CD8-positive, alpha-beta memory T cell (primary cell): ENCODE measurements around the gene MTA3. TPM values are rescaled to one million over a fixed set of nuclear protein-coding genes. Genes with fewer than 3 reads are reported as not detected.
"Not testable (repeated sequence)": the region's sequence is repeated elsewhere in the genome, so short reads cannot be mapped to it uniquely, and the experiment has no call there.

Experiments
- CTCF ChIA-PET: fragments of 350-600 bp; sonication (Branson Sonifier 250); formaldehyde crosslinking; loops from one replicate; lab custom pipeline; 2021; ENCODE audit warnings: antibody characterized with exemption; lab: Charles Lee
- POLR2A ChIA-PET: fragments of 350-600 bp; sonication (Branson Sonifier 250); formaldehyde crosslinking; loops from one replicate; lab custom pipeline; 2021; ENCODE audit warnings: antibody characterized with exemption; lab: Charles Lee
- DNase-seq, 5 donors: peaks; one replicate each; pipeline versions ENCODE4 v3.0.0 to v3.0.0-alpha.2; 2020 to 2022; ENCODE audit warnings: mixed read lengths in 1 of 5
- H3K27ac ChIP-seq: one replicate; pipeline ENCODE4 v1.7.0; 2013; ENCODE audit warnings: low read depth, mild to moderate bottlenecking, low read length, moderate library complexity
- H3K27me3 ChIP-seq: 2 replicates; pipeline ENCODE4 v1.7.0; 2013; ENCODE audit warnings: low read length, mild to moderate bottlenecking; ENCODE audit not compliant: insufficient read depth, poor library complexity, severe bottlenecking
- H3K36me3 ChIP-seq: 2 replicates; pipeline ENCODE4 v1.7.0; 2013; ENCODE audit warnings: mild to moderate bottlenecking, low read length, moderate library complexity; ENCODE audit not compliant: insufficient read depth
- H3K4me1 ChIP-seq: 2 replicates; pipeline ENCODE4 v1.7.0; 2013; ENCODE audit warnings: mild to moderate bottlenecking, low read length, moderate library complexity; ENCODE audit not compliant: insufficient read depth
- H3K4me3 ChIP-seq: 2 replicates; pipeline ENCODE4 v1.7.0; 2013; ENCODE audit warnings: mild to moderate bottlenecking, low read length
- H3K9me3 ChIP-seq: 2 replicates; pipeline ENCODE4 v1.7.0; 2013; ENCODE audit warnings: mild to moderate bottlenecking, low read length
- H3K27ac Mint-ChIP-seq, 8 donors: one replicate each; pipeline ENCODE4 v1.8.0; 2020 to 2021; ENCODE audit warnings: mixed read lengths in 8 of 8, mild to moderate bottlenecking in 6 of 8, inconsistent platforms in 3 of 8, moderate library complexity in 3 of 8
- H3K27me3 Mint-ChIP-seq, 2 donors: one replicate each; pipeline ENCODE4 v1.8.0; 2020 to 2021; ENCODE audit warnings: mixed read lengths in 2 of 2, mild to moderate bottlenecking in 1 of 2, moderate library complexity in 1 of 2
- H3K36me3 Mint-ChIP-seq, 3 donors: one replicate each; pipeline ENCODE4 v1.8.0; 2020 to 2021; ENCODE audit warnings: mixed read lengths in 3 of 3, inconsistent platforms in 1 of 3, mild to moderate bottlenecking in 1 of 3
- H3K4me1 Mint-ChIP-seq, 3 donors: one replicate each; pipeline ENCODE4 v1.8.0; 2020 to 2021; ENCODE audit warnings: mixed read lengths in 3 of 3, inconsistent platforms in 1 of 3, mild to moderate bottlenecking in 1 of 3
- H3K4me3 Mint-ChIP-seq, 7 donors: one replicate each; pipeline ENCODE4 v1.8.0; 2020 to 2021; ENCODE audit warnings: mixed read lengths in 7 of 7, mild to moderate bottlenecking in 6 of 7, moderate library complexity in 4 of 7, inconsistent platforms in 2 of 7
- H3K9me3 Mint-ChIP-seq, 5 donors: one replicate each; pipeline ENCODE4 v1.8.0; 2020 to 2022; ENCODE audit warnings: mixed read lengths in 5 of 5, mild to moderate bottlenecking in 3 of 5, moderate library complexity in 2 of 5, inconsistent platforms in 1 of 5
- polyA plus RNA-seq: library from polyadenylated mRNA; unstranded; fragments of 300-500 nt; fragmentation: Illumina TruSeq; gene quantifications from one replicate; pipeline ENCODE4 v1.2.3, GENCODE V29; 2021
- total RNA-seq, 2 experiments: library from RNA; stranded (reverse); gene quantifications; one replicate each; pipeline ENCODE4 v1.2.3, GENCODE V29; 2021

Gene MTA3
- total and polyA plus RNA-seq, 3 experiments from 2014 or later: 7.9 to 24.1 (median 20.0) TPM

DNA sequence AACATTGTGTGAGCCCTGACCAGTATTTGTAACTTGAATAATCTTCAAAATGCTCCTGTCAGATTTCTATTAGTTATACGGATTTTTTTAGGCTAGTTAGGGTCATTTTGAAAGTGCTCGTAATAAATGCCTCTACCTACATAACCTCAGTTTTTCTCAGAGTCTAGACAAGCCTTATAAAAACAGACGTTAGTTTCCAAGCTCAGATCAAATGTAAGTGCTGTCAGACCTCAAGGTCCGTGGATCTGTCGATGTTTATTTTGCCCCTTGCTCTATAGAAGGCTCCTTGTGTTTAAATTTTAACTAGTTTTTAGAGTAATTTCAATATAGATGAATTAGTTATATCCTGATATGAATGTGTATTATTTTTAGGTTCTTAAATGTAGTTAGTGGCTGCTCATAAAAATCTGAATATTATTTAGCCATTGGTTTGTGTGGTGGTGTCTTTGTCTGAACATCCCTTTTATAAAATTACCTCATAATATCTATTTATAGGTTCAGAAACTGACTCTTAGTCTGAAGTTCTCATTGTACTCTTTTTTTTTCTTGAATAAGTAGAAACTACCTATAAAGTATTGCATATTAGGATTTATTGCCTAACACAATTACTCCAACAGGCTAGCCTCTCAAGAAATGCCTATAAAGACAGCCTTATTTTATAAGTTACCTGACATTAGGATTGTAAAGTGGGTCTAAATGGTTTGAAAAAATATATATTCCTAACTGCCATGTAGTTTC, 71.1 kb downstream of the MTA3 start:
- CTCF ChIA-PET: no interaction called here
- peak overlapping the region in 1 of 7 donors; percentile 19 for H3K4me3 Mint-ChIP-seq
- peak overlapping the region in 1 of 8 donors; percentile 55 for H3K27ac Mint-ChIP-seq

DNA sequence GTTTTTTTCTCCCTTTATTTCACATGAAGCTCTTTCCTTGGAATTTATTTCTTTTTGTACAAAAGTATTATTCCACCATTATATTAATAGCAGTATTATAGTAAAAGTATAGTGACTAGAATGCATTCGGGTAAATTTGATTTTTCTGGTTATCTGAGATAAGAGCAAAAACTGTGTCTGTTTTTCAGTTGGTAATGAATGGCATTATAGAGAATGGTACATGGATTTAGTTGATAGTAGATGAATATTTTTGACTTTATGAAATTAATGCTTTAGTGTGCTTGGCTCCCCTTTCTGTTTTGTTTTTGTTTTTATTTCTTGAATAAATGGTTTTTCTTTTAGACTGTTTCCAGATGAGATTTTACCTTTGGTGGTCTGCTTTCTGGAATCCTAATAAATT, 71.8 kb downstream of the MTA3 start:
- Histone ChIP-seq H3K27ac (no peak overlapping the region), H3K4me3 (no peak overlapping the region), H3K4me1 (peaks cover 5% of the 10 kb centered on the region), H3K9me3 (no peaks in the 10 kb centered on the region), H3K27me3 (no peaks in the 10 kb centered on the region), H3K36me3 (no peaks in the 10 kb centered on the region)
- Mint-ChIP-seq H3K27me3 (no peaks in the 10 kb centered on the region), H3K36me3 (peaks cover 4 to 24% (median 6%) of the 10 kb centered on the region in 3 donors), H3K4me1 (peaks cover 2 to 5% (median 3%) of the 10 kb centered on the region in 3 donors), H3K9me3 (no peaks in the 10 kb centered on the region), H3K27ac (peak overlapping the region in 1 of 8 donors; percentile 6), H3K4me3 (no peak overlapping the region)
- ChIA-PET CTCF (no interaction called here), POLR2A (interaction anchor here (0.7 kb wide), 1 partner anchor 134 kb away, joined by 3 read pairs; no protein-coding TSS in a partner anchor)
- no peak for DNase-seq

More for the DNA sequence above, 71.1 kb downstream of the MTA3 start:
- Histone ChIP-seq H3K9me3 (no peaks in the 10 kb centered on the region), H3K4me3 (no peak overlapping the region), H3K27ac (no peak overlapping the region), H3K4me1 (peaks cover 5% of the 10 kb centered on the region), H3K27me3 (no peaks in the 10 kb centered on the region), H3K36me3 (no peaks in the 10 kb centered on the region)
- no peak for DNase-seq
- no peaks in the 10 kb centered on the region for H3K9me3 Mint-ChIP-seq
- peaks cover 2 to 5% (median 3%) of the 10 kb centered on the region in 3 donors for H3K4me1 Mint-ChIP-seq
- no peaks in the 10 kb centered on the region for H3K27me3 Mint-ChIP-seq
- peaks cover 0 to 18% (median 0%) of the 10 kb centered on the region in 3 donors for H3K36me3 Mint-ChIP-seq
- POLR2A ChIA-PET: interaction anchor here (0.7 kb wide), 1 partner anchor 133 kb away, joined by 3 read pairs; no protein-coding TSS in a partner anchor

DNA sequence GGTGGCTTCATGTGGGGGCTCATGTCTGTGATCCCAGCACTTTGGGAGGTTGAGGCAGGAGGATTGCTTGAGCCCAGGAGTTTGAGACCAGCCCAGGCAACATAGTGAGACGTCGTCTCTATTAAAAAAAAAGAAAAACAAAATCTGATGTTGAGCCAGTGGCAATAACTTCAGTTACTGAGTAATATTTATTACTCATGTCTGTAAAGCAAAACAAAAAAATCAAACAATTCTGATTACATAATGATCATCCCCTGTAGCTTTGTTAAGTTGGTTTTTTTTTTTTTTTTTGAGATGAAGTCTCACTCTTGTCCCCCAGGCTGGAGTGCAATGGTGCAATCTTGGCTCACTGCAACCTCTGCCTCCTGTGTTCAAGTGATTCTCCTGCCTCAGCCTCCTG, 73.9 kb downstream of the MTA3 start:
- H3K36me3 ChIP-seq, H3K27ac Mint-ChIP-seq, H3K4me1 ChIP-seq, H3K4me1 Mint-ChIP-seq, H3K27me3 ChIP-seq, H3K9me3 Mint-ChIP-seq, H3K27ac ChIP-seq, H3K27me3 Mint-ChIP-seq, DNase-seq, POLR2A ChIA-PET, H3K4me3 Mint-ChIP-seq, H3K9me3 ChIP-seq, H3K4me3 ChIP-seq, CTCF ChIA-PET: not testable (repeated sequence)
- peaks cover 13 to 37% (median 14%) of the 10 kb centered on the region in 3 donors for H3K36me3 Mint-ChIP-seq

DNA sequence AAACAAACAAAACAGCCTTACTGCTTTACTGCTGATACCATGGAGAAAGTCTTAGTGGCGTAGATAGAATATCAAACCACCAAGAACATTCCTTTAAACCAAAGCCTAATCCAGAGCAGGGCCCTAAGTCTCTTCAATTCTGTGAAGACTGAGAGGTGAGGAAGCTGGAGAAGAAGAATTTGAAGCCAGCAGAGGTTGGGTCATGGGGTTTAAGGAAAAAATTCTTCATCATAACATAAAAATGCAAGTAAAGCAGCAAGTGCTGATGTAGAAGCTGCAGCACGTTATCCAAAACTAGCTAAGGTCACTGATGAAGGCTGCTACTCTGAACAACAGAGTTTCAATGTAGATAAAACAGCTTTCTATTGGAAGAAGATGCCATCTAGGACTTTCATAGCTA, 77.1 kb downstream of the MTA3 start:
- CTCF ChIA-PET: no interaction called here
- Histone ChIP-seq H3K27ac (no peak overlapping the region), H3K27me3 (no peaks in the 10 kb centered on the region), H3K9me3 (no peaks in the 10 kb centered on the region), H3K4me3 (no peak overlapping the region), H3K36me3 (no peaks in the 10 kb centered on the region), H3K4me1 (peaks cover 14% of the 10 kb centered on the region)
- Mint-ChIP-seq H3K27me3 (no peaks in the 10 kb centered on the region), H3K9me3 (no peaks in the 10 kb centered on the region), H3K4me1 (peaks cover 4 to 10% (median 8%) of the 10 kb centered on the region in 3 donors), H3K4me3 (no peak overlapping the region), H3K27ac (no peak overlapping the region), H3K36me3 (peaks cover 13 to 34% (median 14%) of the 10 kb centered on the region in 3 donors)
- POLR2A ChIA-PET: no interaction called here
- DNase-seq: no peak

DNA sequence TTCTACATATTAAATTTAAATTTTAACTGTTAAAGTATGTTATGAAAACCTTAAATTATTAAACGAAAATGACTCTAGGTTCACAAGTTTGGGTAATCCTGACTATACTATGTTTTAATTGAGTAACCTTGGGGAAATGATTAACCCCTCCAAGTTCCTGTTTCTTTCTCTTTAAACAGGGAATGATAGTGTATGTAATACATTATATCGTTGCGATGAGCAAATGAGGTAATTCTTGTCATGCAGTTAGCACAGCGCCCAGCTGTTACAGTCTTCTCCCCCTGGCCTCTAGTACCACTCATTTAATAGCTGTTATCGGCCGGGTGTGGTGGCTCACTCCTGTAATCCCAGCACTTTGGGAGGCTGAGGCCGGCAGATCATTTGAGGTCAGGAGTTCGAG, 80.4 kb downstream of the MTA3 start:
- H3K27me3 ChIP-seq: no peaks in the 10 kb centered on the region
- no peaks in the 10 kb centered on the region for H3K27me3 Mint-ChIP-seq
- H3K4me1 ChIP-seq: peaks cover 35% of the 10 kb centered on the region
- peaks cover 13 to 35% (median 24%) of the 10 kb centered on the region in 3 donors for H3K4me1 Mint-ChIP-seq
- ChIA-PET CTCF (no interaction called here), POLR2A (no interaction called here)
- no peak for DNase-seq
- no peak overlapping the region for H3K4me3 ChIP-seq
- no peaks in the 10 kb centered on the region for H3K9me3 ChIP-seq
- H3K36me3 ChIP-seq: no peaks in the 10 kb centered on the region
- H3K9me3 Mint-ChIP-seq: no peaks in the 10 kb centered on the region
- H3K4me3 Mint-ChIP-seq: no peak overlapping the region
- peaks cover 13 to 25% (median 14%) of the 10 kb centered on the region in 3 donors for H3K36me3 Mint-ChIP-seq
- no peak overlapping the region for H3K27ac Mint-ChIP-seq
- H3K27ac ChIP-seq: no peak overlapping the region

DNA sequence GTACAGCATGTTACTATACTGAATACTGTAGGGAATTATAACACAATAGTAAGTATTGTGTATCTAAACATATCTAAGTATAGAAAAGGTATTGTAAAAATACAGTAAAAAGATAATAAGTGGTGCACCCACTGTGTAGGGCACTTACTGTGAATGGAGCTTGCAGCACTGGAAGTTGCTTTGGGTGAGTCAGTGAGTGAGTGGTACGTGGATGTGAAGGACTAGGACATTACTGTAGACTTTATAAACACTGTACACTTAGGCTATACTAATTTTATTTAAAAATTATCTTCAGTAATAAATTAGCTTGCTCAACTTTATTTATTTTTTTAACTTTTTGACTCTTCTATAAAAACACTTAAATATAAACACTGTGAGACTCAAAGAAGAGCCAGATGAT, 82.6 kb downstream of the MTA3 start:
- ChIA-PET CTCF (interaction anchor here (2.2 kb wide), 1 partner anchor 13 kb away, joined by 11 read pairs; no protein-coding TSS in a partner anchor), POLR2A (no interaction called here)
- Histone ChIP-seq H3K4me1 (peaks cover 48% of the 10 kb centered on the region), H3K4me3 (no peak overlapping the region), H3K27ac (no peak overlapping the region), H3K27me3 (no peaks in the 10 kb centered on the region), H3K9me3 (no peaks in the 10 kb centered on the region), H3K36me3 (no peaks in the 10 kb centered on the region)
- H3K27me3 Mint-ChIP-seq: no peaks in the 10 kb centered on the region
- no peak overlapping the region for H3K4me3 Mint-ChIP-seq
- H3K27ac Mint-ChIP-seq: no peak overlapping the region
- H3K36me3 Mint-ChIP-seq: peaks cover 7 to 9% (median 9%) of the 10 kb centered on the region in 3 donors
- H3K9me3 Mint-ChIP-seq: no peaks in the 10 kb centered on the region
- H3K4me1 Mint-ChIP-seq: peaks cover 20 to 51% (median 36%) of the 10 kb centered on the region in 3 donors
- DNase-seq: no peak

DNA sequence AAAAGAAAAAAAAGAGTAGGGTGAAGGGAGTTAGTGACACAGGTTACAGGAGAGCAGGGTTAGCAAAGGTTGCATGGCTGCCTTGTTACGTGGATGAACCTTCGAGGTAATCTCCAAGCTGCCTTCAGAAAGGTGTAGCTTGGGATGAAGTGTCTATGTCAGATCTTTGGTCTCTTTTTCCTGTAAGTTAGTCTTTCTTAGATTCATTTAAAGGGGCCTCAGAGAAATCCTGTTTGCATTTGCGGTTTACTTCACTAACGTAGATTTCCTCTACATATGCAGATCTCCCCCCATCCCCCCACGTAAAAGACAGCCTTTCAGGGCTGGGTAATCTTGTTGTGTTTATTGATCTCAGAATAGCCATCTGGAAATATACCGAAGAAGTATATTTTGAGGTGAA, 83.7 kb downstream of the MTA3 start:
- POLR2A ChIA-PET: no interaction called here
- Histone ChIP-seq H3K36me3 (no peaks in the 10 kb centered on the region), H3K4me1 (peaks cover 48% of the 10 kb centered on the region), H3K27ac (no peak overlapping the region), H3K4me3 (peak overlapping the region; percentile 8), H3K9me3 (no peaks in the 10 kb centered on the region), H3K27me3 (no peaks in the 10 kb centered on the region)
- H3K9me3 Mint-ChIP-seq: no peaks in the 10 kb centered on the region
- H3K27ac Mint-ChIP-seq: peak overlapping the region in 7 of 8 donors; percentile 9 to 95 (median 62)
- CTCF ChIA-PET: interaction anchor here (2.2 kb wide), 1 partner anchor 11 kb away, joined by 11 read pairs; no protein-coding TSS in a partner anchor
- peak overlapping the region in 6 of 7 donors; percentile 6 to 69 (median 44) for H3K4me3 Mint-ChIP-seq
- DNase-seq: peak in 2 of 5 donors; percentile 8 to 81
- H3K4me1 Mint-ChIP-seq: peaks cover 20 to 51% (median 36%) of the 10 kb centered on the region in 3 donors
- H3K36me3 Mint-ChIP-seq: peaks cover 0 to 4% (median 4%) of the 10 kb centered on the region in 3 donors
- H3K27me3 Mint-ChIP-seq: no peaks in the 10 kb centered on the region

DNA sequence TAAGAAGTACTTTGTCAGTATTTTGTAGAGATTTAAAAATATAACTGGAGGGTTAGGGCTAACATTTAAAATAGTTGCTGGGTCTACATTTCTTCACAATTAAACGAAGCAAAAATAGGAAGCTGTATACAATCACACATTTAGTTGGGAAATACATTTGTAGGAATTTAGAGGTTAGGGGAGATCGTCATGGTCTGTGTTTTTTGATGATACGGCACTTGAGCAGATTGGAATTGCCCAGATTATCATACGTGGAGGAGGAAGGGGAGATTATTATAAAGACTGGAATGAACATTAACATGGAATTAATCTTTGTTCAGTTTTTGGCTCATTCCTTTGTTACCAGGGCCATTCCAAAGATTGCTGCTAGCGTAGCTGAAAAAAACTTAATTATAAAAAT, 84.6 kb downstream of the MTA3 start:
- Histone ChIP-seq H3K4me3 (no peak overlapping the region), H3K9me3 (no peaks in the 10 kb centered on the region), H3K4me1 (peaks cover 48% of the 10 kb centered on the region), H3K27me3 (no peaks in the 10 kb centered on the region), H3K36me3 (no peaks in the 10 kb centered on the region), H3K27ac (no peak overlapping the region)
- ChIA-PET POLR2A (no interaction called here), CTCF (no interaction called here)
- H3K4me3 Mint-ChIP-seq: no peak overlapping the region
- no peaks in the 10 kb centered on the region for H3K27me3 Mint-ChIP-seq
- H3K27ac Mint-ChIP-seq: peak overlapping the region in 3 of 8 donors; percentile 37 to 74 (median 57)
- no peak for DNase-seq
- H3K36me3 Mint-ChIP-seq: peaks cover 0 to 7% (median 4%) of the 10 kb centered on the region in 3 donors
- H3K4me1 Mint-ChIP-seq: peaks cover 20 to 51% (median 36%) of the 10 kb centered on the region in 3 donors
- H3K9me3 Mint-ChIP-seq: no peaks in the 10 kb centered on the region
